ENCODE results near the gene KLHL8. TPM values are rescaled to one million over a fixed set of nuclear protein-coding genes. Genes with fewer than 3 reads are reported as not detected.
"Not testable (repeated sequence)": the region's sequence is repeated elsewhere in the genome, so short reads cannot be mapped to it uniquely, and the experiment has no call there.

Gene KLHL8
- total RNA-seq, 1 experiment from 2014 or later = 11.6 TPM

DNA sequence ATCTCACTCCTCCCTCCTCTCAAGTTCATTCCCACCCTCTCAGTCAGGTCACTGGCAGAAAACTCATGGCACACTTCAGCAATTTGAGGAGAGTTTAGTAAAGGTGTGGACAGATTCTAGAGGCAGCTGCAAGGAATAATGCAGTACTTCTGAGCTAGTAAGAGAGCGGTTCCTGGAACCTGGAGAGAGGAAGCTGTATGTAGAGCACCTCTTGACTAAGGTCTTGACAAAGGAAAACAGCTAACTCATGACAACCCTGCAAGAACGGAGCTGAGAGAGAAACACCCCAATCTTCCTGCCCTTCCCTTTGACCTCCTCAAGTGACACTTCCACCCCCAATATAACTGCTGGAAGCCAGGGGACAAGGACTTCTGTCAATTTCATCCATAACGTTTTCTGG, 9.6 kb upstream of the KLHL8 start:
- DNase-seq (ENCODE audit: extremely low read depth, low read depth) = no peak

DNA sequence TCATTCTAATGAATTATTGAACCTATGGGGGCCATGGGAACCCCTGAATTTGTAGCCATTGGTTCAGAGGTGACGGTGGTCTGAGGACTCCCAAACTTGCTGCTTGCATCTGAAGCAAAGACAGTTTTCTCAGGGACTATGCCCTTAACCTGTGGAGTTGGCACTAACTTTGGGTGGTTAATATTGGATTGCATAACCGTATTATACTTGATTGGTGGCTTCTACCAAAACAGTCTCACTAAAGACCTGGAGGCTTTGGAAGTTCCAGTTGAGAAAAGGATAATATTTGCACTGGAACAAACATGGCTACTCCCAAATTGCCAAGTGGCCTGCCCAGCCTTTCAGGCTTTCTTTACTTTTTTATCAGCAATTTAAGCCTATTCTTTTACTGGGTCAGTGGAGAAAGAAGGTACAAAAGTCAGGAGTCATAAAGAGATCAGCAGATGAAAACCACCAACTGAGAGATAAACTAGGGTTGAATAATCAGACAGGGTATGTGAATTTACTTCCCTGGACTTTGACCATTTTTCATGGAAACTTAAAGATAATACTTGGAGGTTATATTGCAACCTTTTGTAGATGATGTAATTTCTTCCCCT, 7.9 kb upstream of the KLHL8 start:
- DNase-seq (ENCODE audit: extremely low read depth, low read depth) = no peak

- DNase-seq (ENCODE audit: extremely low read depth, low read depth) = no peak
Measured at GRCh38 chr4:87227751-87228151, 7.3 kb upstream of the KLHL8 start.

- no peak for DNase-seq (ENCODE audit: extremely low read depth, low read depth)
Measured at GRCh38 chr4:87225936-87226335, 5.5 kb upstream of the KLHL8 start.

DNA sequence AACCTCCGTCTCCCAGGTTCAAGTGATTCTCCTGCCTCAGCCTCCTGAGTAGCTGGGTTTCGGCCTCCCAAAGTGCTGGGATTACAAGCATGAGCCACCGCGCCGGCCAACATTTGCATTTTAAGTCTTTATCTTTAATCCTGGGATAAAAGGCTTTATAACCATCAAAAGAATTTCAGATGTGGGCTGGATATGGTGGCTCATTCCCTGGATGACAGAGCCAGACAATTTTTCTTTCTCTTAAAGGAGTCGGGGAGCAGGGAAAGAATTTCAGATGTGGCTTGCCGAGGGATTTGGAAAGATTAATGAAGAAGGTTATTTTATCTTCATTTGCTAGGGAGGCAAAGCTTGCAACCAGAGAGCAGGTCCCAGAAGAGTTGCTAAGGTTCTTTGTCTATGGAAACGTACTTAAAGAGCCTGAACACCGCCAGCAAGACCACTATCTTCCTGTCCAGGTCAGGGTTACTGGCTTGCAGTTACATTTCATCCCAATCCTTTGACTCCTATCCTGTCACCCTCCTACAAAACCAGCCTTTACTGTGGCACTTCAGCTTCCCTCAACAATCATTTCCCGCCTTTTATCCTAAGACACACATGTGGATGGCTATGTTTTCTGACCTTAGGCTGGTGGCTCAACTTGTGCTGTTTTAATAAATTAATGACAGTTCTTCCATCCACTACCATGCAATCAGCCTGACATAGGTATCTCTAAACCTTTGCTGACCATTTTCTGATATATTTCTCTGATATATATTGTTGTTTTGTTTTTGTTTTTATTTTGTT, 3.9 kb upstream of the KLHL8 start:
- DNase-seq (ENCODE audit: extremely low read depth, low read depth) = no peak

- DNase-seq (ENCODE audit: extremely low read depth, low read depth) = no peak
Measured at GRCh38 chr4:87219632-87220093, 755 bp downstream of the KLHL8 start.

DNA sequence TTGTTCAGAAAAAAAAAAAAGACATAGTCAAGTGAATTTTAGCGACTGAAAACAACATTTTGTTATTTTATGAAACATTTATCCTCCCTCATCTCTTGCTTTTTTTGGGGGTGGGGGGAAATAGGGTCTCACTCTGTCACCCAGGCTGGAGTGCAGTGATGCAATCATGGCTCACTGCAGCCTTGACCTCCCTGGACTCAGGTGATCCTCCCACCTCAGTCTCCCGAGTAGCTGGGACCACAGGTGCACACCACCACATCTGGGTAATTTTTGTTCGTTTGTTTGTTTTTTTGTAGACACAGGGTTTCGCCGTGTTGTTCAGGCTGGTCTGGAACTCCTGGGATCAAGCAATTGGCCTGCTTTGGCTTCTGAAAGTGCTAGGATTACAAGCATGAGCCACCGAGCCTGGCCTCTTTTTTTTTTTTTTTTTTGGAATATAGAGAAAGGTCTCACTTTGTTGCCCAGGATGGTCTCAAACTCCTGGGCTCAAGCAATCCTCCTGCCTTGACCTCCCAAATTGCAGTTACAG, 3.1 kb downstream of the KLHL8 start:
- DNase-seq (ENCODE audit: extremely low read depth, low read depth) = not testable (repeated sequence)

DNA sequence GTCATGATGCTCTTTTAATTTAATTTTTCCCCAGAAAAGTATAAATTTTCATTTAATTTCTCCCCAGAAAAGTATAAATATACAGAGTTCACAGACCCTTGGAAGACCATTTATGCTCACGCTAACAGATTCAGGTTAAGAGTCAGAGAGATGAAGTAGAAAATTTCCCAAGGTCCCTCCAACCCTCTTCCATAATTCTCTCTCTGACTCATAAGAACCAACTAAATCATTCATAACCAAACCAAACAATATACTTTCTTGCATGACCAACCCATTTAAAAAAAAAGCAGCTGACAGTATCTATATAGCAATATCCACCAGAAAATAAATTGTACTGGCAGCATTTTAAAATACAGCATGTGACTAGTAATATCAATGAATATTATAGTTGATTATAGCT, 3.9 kb downstream of the KLHL8 start:
- DNase-seq (ENCODE audit: extremely low read depth, low read depth) = no peak

GRCh38 chr4:87213421-87214075, 6.9 kb downstream of the KLHL8 start:
- no peak for DNase-seq (ENCODE audit: extremely low read depth, low read depth)

GRCh38 chr4:87211249-87211952, 9.0 kb downstream of the KLHL8 start:
- DNase-seq (ENCODE audit: extremely low read depth, low read depth) = no peak

GRCh38 chr4:87209696-87210095, 10.7 kb downstream of the KLHL8 start:
- DNase-seq (ENCODE audit: extremely low read depth, low read depth) = no peak

- DNase-seq (ENCODE audit: extremely low read depth, low read depth) = no peak
Measured at GRCh38 chr4:87209182-87209581, 11.2 kb downstream of the KLHL8 start.

- DNase-seq (ENCODE audit: extremely low read depth, low read depth) = no peak
Measured at GRCh38 chr4:87204559-87204958, 15.9 kb downstream of the KLHL8 start.

DNA sequence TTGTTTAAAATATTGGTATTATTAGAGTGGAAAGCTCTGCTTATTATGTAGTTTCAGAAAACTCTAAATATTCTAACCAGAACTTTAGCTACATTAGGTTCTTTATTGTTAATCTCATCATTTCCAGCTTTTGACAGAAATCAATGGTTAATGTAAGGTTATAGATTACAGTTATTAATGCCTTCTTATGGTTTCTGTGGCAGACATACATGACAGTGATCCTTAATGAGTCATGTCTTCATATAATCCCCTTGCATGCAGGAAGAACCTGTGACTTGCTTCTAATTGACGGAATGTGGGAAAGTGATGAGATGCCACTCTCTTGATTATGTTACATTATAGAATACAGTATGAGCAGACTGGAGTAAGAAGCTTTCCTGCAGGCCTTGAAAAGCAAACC, 23.5 kb downstream of the KLHL8 start:
- no peak for DNase-seq (ENCODE audit: extremely low read depth, low read depth)

DNA sequence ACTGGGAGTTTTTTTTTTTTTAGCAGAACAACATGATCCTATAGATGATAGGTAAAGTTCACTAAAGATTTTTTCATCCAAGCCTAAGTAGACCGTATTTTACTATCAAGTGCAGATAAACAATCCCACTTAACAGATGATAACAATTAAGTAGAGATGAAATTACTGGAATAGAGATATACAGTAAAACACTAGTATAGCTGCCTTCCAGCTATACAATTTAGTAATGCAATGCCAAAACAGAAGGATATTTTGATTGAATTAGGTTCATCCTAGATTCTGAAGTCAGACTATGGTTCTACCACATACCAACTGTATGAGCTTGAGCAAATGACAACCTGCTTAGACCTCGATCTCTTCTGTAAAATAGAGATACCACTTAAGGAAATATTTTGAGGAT, 24.3 kb downstream of the KLHL8 start:
- DNase-seq (ENCODE audit: extremely low read depth, low read depth) = no peak

- no peak for DNase-seq (ENCODE audit: extremely low read depth, low read depth)
Measured at GRCh38 chr4:87193958-87194675, 26.3 kb downstream of the KLHL8 start.

GRCh38 chr4:87192145-87192919, 28.1 kb downstream of the KLHL8 start:
- DNase-seq (ENCODE audit: extremely low read depth, low read depth) = no peak

DNA sequence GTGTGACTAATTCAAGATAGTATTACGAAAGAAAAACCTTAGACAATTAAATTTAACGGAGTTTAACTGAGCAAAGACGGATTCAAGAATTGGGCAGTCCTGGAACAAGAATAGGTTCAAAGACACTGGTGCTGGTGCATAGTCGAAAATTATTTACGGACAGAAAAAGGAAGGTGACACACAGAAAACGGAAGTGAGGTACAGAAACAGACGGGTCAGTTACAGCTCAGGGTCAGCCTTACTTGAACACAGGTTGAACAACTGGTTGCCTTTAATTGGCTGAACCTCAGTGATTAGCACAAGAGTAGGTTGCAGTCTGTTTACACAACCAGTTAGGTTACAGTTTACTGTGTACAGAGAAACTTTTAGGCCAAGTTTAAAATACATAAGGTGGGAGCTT, 31.5 kb downstream of the KLHL8 start:
- no peak for DNase-seq (ENCODE audit: extremely low read depth, low read depth)

- DNase-seq (ENCODE audit: extremely low read depth, low read depth) = no peak
Measured at GRCh38 chr4:87188048-87188447, 32.4 kb downstream of the KLHL8 start.
